Stimulated activated naive B cell treated with anti-CD40 and anti-IgM and Interleukin-4, amounts not matched to agents 10 μg/mL and 1 μg/mL and 100 μg/mL, for 72 hours (primary cell): Measurements from ENCODE around the gene BNC2.

ENCODE experiments used
- ATAC-seq, 2 donors: fragments of 150-1000 bp; cut with Tn5 transposase; replicated peaks; 2 replicates each; pipeline ENCODE4 v1.10.0; 2021; ENCODE audit warnings: moderate library complexity in 1 of 2
- DNase-seq: peaks from one replicate; pipeline ENCODE4 v3.0.0; 2021
- H3K27ac Mint-ChIP-seq: one replicate; pipeline ENCODE4 v1.8.0; 2022; ENCODE audit warnings: mild to moderate bottlenecking, mixed read lengths
- H3K27me3 Mint-ChIP-seq, 2 donors: one replicate each; pipeline ENCODE4 v1.8.0; 2022; ENCODE audit warnings: mixed read lengths in 2 of 2
- H3K36me3 Mint-ChIP-seq, 2 donors: one replicate each; pipeline ENCODE4 v1.8.0; 2022; ENCODE audit warnings: mixed read lengths in 2 of 2, mild to moderate bottlenecking in 1 of 2
- H3K4me1 Mint-ChIP-seq, 2 donors: one replicate each; pipeline ENCODE4 v1.8.0; 2022; ENCODE audit warnings: mixed read lengths in 2 of 2, mild to moderate bottlenecking in 1 of 2
- H3K4me3 Mint-ChIP-seq, 2 donors: one replicate each; pipeline ENCODE4 v1.8.0; 2022; ENCODE audit warnings: mild to moderate bottlenecking in 2 of 2, mixed read lengths in 2 of 2, moderate library complexity in 1 of 2
- H3K9me3 Mint-ChIP-seq, 2 donors: one replicate each; pipeline ENCODE4 v1.8.0; 2022; ENCODE audit warnings: mixed read lengths in 2 of 2, mild to moderate bottlenecking in 1 of 2

BNC2 gene

DNA sequence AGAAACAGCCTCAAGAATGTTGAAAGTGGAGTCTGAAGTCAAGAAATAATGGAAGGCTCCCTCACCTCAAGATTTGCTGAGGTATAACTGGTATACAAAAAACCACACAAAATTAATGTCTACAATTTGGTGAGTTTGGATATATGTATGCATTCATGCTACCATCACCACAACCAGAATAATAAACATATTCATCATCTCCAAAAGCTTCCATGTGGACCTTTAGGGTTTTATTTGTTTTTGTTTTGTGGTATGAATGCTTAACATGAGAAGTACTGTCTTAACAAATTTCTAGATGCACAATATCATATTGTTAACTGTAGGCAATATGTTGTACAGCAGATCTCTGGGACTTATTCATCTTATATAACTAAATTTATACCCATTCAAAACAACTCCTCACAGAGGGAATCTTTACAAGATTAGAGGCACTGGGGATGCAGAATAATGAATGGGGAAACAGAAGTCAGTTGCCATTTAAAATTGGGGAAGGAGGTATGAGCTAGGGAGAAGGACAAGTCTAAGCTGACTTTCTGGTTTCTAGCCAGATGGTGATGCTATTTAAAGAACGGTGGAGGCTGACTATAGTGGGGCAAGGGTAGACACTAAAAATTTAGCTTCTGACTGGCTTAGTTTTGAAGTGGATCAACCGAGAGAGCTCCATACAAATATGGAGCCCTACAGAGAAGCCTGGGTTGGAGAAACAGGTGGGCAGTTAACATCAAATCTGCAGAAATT, 213.9 kb downstream of the BNC2 start:
- Mint-ChIP-seq H3K9me3 (peaks cover 0 to 3% of the 10 kb centered on the region in 2 donors), H3K27ac (no peak overlapping the region), H3K27me3 (no peaks in the 10 kb centered on the region), H3K4me1 (no peaks in the 10 kb centered on the region), H3K36me3 (no peaks in the 10 kb centered on the region), H3K4me3 (no peak overlapping the region)
- DNase-seq (no peak), ATAC-seq (no peak)

DNA sequence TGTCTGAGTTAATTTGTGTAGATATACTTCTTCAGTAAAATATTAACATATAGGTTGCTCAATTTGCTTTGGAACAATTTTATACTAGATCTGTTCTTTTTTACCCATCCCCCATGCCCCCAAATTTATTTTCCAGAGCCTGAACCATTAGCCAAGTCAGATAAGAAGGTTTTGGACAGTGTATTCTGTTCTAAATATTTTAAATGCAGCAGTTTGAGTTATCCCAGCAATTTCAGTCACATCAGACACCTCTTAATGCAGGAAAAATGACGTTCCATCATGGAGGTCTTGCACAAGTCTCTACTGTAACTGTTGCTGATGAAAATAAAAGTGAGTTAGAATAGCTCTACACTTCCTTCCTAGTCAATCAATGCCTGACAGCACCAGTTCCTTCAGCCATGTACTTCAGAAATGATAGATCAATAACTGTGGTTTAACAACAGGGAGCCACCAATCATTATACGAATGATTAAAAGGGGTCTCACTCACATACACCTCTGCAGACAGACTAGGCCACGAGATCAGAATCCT, 215.8 kb downstream of the BNC2 start:
- DNase-seq (no peak), ATAC-seq (no peak)
- H3K36me3 Mint-ChIP-seq: no peaks in the 10 kb centered on the region
- no peak overlapping the region for H3K4me3 Mint-ChIP-seq
- H3K27ac Mint-ChIP-seq: no peak overlapping the region
- no peaks in the 10 kb centered on the region for H3K27me3 Mint-ChIP-seq
- H3K9me3 Mint-ChIP-seq: peaks cover 0 to 2% of the 10 kb centered on the region in 2 donors
- no peaks in the 10 kb centered on the region for H3K4me1 Mint-ChIP-seq

DNA sequence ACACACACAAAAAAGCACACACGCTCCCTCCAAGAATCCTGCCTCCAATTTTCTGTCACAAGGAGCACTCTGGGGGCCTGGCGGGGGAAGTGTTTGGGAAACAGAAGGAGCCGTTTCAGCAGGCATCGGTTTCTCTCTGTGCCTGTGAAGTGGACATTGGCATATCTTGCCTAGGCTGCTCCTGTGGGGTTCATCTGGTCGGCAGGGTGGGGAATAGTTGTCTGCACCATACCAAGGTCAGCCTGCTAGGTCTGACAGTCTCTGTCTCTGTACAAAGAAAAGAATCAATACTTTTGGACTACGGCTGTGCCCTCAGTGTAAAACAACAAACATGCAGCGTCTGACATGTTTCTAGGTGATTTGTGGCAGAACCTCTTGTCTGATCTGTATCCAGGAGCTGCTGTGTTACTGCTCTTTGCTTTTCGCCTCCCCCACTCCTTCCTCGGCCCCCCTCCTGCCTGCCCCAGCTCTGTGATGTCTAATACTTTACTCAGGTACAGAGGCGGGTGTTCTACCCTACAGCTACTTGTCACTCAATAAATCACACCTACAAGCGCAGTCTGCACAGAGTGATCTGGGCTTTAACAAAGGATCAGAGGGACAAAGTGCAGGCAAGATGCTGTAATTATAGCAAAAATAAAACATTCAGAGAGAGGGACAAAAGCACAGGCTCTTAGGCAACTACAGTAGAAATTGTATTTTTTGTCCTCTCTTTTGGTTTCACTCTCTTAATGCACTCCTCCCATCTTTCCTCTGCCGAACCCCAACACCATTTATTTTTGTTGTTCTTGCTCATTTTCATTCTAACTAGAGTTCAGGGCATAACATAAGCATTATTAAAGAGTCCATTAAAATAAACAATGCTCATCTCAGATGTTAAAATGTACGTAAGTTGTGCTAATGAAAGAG, 216.7 kb downstream of the BNC2 start:
- no peaks in the 10 kb centered on the region for H3K36me3 Mint-ChIP-seq
- ATAC-seq (no peak), DNase-seq (no peak)
- H3K27me3 Mint-ChIP-seq: no peaks in the 10 kb centered on the region
- no peak overlapping the region for H3K4me3 Mint-ChIP-seq
- no peaks in the 10 kb centered on the region for H3K4me1 Mint-ChIP-seq
- H3K9me3 Mint-ChIP-seq: no peaks in the 10 kb centered on the region
- H3K27ac Mint-ChIP-seq: no peak overlapping the region

DNA sequence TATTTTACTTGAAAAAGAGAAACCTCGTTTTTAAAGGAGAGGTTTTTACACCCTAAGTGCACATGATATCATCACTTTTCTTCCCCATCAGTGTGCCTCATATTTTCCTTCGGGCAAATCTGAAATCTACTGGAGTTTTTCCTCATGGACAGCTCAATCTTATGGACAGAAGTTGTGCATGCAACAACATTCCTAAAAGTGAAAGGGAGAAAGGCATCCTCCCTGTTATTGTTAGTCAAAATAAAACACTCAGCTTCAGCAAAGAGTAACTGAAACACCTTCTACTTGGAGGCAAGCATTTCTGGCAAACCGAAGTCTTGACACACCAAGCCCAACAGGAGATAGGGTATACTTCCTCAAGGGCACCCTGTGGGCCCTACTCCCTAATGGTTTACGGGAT, 217.9 kb downstream of the BNC2 start:
- no peak overlapping the region for H3K4me3 Mint-ChIP-seq
- DNase-seq (no peak), ATAC-seq (no peak)
- no peaks in the 10 kb centered on the region for H3K36me3 Mint-ChIP-seq
- no peaks in the 10 kb centered on the region for H3K27me3 Mint-ChIP-seq
- H3K9me3 Mint-ChIP-seq: no peaks in the 10 kb centered on the region
- H3K4me1 Mint-ChIP-seq: no peaks in the 10 kb centered on the region
- H3K27ac Mint-ChIP-seq: no peak overlapping the region

DNA sequence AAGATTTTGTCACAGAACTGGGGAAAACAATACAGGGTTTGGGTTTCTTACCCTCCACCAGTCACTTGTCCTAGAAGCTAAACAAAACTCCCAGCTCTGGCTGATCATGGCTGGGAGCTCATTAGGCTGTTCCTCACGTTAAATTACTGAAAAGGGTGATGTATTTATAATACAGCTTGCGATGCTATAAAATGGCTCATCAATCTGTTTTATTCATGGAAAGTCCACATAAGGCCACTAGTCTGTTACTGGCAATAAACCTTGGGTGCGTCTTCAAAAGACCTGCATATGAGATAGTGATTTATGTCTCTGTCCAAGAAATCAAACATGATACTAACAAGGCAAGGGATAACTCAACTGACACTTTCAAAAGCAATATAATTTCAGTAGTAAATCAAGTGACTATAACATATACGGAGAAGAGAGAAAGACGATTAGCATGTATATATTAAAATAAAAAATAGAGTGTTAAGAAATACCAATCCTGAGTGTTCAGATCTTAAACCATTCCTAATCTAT, 219.0 kb downstream of the BNC2 start:
- no peaks in the 10 kb centered on the region for H3K4me1 Mint-ChIP-seq
- no peak overlapping the region for H3K4me3 Mint-ChIP-seq

DNA sequence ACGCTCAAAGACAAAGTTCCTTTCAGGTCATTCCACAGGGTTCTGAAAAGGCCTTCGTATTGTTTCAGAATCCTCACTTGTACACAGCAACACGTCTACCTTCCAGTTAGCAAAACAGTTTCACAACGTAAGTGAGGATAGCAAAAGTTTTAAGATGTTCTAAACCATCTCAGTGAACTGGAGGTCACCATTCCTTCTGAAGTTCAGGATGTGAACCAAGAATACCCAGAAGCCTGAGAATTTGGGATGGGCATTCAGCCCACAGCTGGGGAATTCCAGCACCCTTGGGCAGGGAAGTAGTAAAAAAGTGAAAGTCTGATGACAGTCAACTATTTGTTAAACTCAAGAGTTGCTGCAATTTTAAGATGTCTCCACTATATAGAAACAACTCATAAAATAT, 224.5 kb downstream of the BNC2 start:
- DNase-seq (no peak), ATAC-seq (no peak)
- Mint-ChIP-seq H3K9me3 (peaks cover 0 to 2% of the 10 kb centered on the region in 2 donors), H3K4me3 (no peak overlapping the region), H3K36me3 (no peaks in the 10 kb centered on the region), H3K27ac (no peak overlapping the region), H3K27me3 (no peaks in the 10 kb centered on the region), H3K4me1 (no peaks in the 10 kb centered on the region)

More for the DNA sequence above, 219.0 kb downstream of the BNC2 start:
- no peaks in the 10 kb centered on the region for H3K9me3 Mint-ChIP-seq
- no peak overlapping the region for H3K27ac Mint-ChIP-seq
- no peaks in the 10 kb centered on the region for H3K36me3 Mint-ChIP-seq
- no peaks in the 10 kb centered on the region for H3K27me3 Mint-ChIP-seq
- DNase-seq (no peak), ATAC-seq (no peak)

DNA sequence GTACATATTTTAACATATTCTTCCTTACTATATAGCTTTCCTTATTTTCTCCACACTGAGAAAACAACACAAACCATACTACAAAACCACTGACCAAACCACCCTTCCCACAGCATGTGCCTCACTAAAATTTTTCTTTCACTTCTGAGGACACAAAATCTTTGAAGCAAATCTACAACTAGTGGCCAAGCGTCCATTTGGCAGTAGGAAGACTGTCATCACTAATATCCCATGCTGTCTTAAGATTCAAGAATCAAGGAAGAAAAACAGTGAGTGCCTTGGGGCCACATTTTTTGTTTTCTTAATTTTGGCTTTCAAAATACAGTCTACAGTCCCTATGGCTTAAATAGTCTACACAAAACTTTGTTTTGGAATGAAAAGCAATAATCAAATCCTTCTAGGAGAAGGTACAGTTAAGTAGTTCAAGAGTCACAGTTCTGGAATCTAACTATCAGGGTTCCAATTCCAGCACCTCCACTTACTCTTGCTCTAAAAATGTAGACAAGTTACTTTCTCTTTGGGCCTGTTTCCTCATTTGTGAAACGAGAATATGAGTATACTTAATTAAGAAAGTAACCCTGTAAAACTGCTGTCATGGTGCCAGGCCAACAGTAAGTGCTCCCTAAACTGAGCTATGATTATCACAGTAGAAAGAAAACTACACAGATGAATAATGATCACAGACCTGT, 227.9 kb downstream of the BNC2 start:
- Mint-ChIP-seq H3K4me1 (no peaks in the 10 kb centered on the region), H3K27ac (no peak overlapping the region), H3K9me3 (peaks cover 0 to 2% of the 10 kb centered on the region in 2 donors), H3K4me3 (no peak overlapping the region), H3K27me3 (no peaks in the 10 kb centered on the region), H3K36me3 (no peaks in the 10 kb centered on the region)
- ATAC-seq: no peak
- DNase-seq: no peak

DNA sequence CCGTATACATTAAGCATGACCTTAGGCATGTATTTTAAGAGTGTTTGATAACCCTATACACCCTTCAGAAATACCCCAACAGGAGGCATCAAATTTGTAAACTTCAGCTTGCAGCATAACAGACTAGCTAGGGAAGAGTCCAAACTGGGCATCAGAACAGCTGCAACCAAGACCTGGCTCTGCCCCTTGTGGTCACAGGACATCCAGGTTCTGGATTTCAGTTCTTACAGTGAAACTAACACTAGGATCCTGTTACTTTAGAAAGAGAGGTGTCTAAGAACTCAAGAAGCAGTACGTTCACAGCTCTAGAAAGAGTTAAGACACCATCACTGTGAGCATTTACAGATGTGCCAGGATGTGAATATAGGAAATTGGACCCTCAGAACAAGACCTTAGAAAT, 229.8 kb downstream of the BNC2 start:
- no peaks in the 10 kb centered on the region for H3K9me3 Mint-ChIP-seq
- no peaks in the 10 kb centered on the region for H3K4me1 Mint-ChIP-seq
- no peaks in the 10 kb centered on the region for H3K27me3 Mint-ChIP-seq
- ATAC-seq: no peak
- H3K36me3 Mint-ChIP-seq: no peaks in the 10 kb centered on the region
- DNase-seq: no peak
- no peak overlapping the region for H3K27ac Mint-ChIP-seq
- no peak overlapping the region for H3K4me3 Mint-ChIP-seq

DNA sequence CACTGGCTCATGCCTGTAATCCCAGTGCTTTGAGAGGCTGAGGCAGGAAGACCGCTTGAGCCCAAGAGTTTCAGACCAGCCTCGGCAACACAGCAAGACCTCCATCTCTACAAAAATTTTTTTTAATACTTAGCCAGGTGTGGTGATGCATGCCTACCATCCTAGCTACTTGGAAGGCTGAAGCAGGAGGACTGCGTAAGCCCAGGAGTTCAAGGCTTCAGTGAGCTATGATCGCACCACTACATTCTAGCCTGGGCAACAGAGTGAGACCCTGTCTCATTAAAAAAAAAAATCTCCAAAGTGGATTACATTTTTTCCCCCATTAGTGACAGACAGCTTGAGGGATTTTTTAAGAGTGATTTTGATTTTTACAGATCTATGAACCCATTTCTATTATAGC, 230.8 kb downstream of the BNC2 start:
- ATAC-seq (no peak), DNase-seq (no peak)
- no peaks in the 10 kb centered on the region for H3K27me3 Mint-ChIP-seq
- no peaks in the 10 kb centered on the region for H3K36me3 Mint-ChIP-seq
- no peak overlapping the region for H3K4me3 Mint-ChIP-seq
- no peak overlapping the region for H3K27ac Mint-ChIP-seq
- H3K9me3 Mint-ChIP-seq: no peaks in the 10 kb centered on the region
- H3K4me1 Mint-ChIP-seq: no peaks in the 10 kb centered on the region

DNA sequence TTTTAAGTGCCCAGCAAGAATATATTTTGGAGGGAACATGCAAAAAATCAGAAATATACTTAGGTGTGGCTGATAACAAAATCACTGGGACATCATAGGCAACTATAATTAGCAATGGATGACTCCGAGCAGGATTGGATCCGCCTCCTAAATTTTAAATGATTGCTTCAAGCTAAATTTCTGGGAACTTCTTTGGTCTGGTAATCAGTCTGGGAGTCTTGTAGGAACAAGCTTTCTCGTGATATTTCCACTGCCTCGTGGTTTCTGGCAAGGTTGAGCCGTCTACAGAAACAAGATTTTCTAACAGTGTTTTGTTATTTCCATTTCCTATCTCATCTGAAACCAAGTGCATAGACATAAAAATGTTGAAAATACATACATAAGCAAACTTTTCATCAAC, 232.6 kb downstream of the BNC2 start:
- ATAC-seq (no peak), DNase-seq (no peak)
- no peak overlapping the region for H3K4me3 Mint-ChIP-seq
- H3K9me3 Mint-ChIP-seq: no peaks in the 10 kb centered on the region
- no peak overlapping the region for H3K27ac Mint-ChIP-seq
- no peaks in the 10 kb centered on the region for H3K27me3 Mint-ChIP-seq
- no peaks in the 10 kb centered on the region for H3K36me3 Mint-ChIP-seq
- no peaks in the 10 kb centered on the region for H3K4me1 Mint-ChIP-seq

DNA sequence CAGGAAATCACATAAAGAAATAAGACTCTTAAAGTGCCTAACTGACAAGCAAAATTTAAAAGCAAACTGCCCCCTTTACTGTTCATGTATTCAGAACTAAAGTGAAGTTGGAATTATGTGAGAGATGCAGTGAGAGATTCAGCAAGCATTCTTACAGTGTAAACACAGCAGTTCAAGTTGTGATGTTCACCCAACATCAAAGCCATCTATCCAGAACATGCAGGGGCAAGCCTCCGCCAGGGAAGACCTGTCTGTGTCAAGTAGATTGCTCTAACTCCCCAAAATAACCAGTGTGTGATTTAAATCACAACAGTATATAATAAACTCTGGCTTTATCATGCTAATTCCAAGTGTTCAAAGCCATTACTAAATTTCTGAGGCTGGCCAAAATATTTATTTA, 233.3 kb downstream of the BNC2 start:
- no peak for ATAC-seq
- Mint-ChIP-seq H3K4me3 (no peak overlapping the region), H3K9me3 (no peaks in the 10 kb centered on the region), H3K36me3 (no peaks in the 10 kb centered on the region), H3K27me3 (no peaks in the 10 kb centered on the region), H3K4me1 (no peaks in the 10 kb centered on the region), H3K27ac (no peak overlapping the region)
- DNase-seq: no peak

DNA sequence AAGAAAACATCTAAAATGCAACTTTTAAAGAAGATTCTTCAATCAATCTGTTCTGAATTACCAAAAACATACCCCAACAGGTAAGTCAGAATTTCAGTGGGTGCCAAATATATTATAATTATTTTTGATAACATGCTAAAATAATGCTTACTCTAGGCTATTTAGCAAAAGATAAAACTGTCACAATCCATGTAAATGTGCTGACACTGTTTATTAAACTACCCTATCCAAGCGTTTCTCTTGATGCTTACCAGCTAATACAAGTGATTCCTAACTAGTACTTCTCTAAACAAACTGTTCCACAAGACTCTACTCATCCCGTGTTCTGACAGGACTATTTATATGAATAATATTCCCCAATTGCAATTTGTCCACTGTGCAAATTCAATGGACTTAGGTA, 236.7 kb downstream of the BNC2 start:
- H3K9me3 Mint-ChIP-seq: no peaks in the 10 kb centered on the region
- no peak for DNase-seq
- no peaks in the 10 kb centered on the region for H3K27me3 Mint-ChIP-seq
- no peak overlapping the region for H3K27ac Mint-ChIP-seq
- no peaks in the 10 kb centered on the region for H3K4me1 Mint-ChIP-seq
- H3K36me3 Mint-ChIP-seq: no peaks in the 10 kb centered on the region
- no peak overlapping the region for H3K4me3 Mint-ChIP-seq
- no peak for ATAC-seq

DNA sequence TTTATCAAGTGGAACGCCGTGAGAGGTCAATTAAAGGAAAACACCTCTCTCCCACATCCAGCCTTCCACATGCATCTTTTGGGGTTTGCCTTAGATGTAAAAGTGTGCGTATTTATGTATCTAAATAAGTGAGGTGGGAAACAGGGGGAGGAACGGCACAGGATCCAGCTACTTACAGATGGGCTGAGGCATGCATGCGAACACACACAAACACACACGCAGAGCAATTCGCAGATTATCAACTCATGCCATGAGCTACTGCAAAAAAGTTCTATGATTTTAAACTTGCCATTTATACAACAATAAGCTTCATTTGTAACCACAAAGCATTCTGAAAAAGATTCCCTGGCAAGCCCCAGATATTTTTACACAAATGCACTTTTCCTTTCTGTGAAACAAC, 242.1 kb downstream of the BNC2 start:
- Mint-ChIP-seq H3K4me1 (no peaks in the 10 kb centered on the region), H3K4me3 (no peak overlapping the region), H3K36me3 (no peaks in the 10 kb centered on the region), H3K27ac (no peak overlapping the region), H3K9me3 (no peaks in the 10 kb centered on the region), H3K27me3 (no peaks in the 10 kb centered on the region)
- ATAC-seq (no peak), DNase-seq (no peak)

DNA sequence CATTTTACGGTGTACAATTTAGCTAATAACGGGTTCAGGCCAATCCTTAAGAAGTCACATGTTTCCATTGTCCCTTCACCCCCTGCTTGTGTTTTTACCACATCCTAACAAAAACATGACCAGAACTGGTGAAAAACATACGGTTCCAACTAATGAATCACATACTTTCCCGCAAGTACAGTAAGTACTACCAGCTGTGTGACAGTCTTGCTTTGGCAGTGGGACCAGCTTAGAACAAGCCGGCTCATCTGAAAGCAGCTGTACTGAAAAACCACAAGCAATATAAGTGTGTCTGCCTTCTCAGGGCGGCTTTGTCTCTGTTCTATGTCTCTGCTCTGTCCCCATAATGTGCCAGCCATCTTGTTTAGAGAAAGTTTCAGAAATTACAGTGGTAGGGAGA, 242.5 kb downstream of the BNC2 start:
- Mint-ChIP-seq H3K36me3 (no peaks in the 10 kb centered on the region), H3K27me3 (no peaks in the 10 kb centered on the region), H3K4me1 (no peaks in the 10 kb centered on the region), H3K9me3 (no peaks in the 10 kb centered on the region), H3K27ac (no peak overlapping the region), H3K4me3 (no peak overlapping the region)
- no peak for DNase-seq
- ATAC-seq: no peak
